Nucleus accumbens (tissue), 56 donors: Measurements from ENCODE around the gene STIM1.
A peak's percentile ranks its signal among the peaks of the same experiment; 100 is the strongest.
"Not testable (repeated sequence)": the region's sequence is repeated elsewhere in the genome, so short reads cannot be mapped to it uniquely, and the experiment has no call there.

Source experiments
- DNase-seq, 56 donors: peaks; one replicate each; lab custom pipeline; 2025; lab: John Stamatoyannopoulos, UW

Gene STIM1

DNA sequence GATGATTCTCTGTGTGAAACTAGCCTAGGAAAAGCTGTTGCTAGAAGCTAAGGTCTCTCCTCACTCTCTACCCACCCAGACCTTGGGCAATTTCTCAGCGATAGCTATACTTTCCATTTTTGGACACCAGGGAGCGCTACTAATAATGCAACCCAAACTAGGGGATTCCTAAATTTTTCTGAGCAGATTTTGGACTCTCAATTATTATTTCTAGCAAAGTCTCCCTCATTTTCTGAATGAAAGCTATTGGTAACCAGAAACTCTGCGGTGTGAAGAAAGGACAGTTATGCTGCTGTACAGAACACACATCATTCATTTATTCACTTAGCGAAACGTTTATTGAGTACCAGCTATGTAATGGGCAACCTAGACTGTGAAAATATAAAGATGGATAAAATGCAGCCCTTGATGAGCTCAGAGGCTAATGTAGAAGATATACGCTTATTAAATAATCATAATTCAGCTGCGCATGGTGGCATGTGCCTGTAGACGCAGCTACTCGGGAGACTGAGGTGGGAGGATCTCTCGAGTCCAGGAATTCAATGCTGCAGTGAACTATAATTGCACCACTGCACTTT lies 6.1 kb upstream of the STIM1 start:
- peak in 2 of 56 donors; percentile 28 to 40 for DNase-seq

DNA sequence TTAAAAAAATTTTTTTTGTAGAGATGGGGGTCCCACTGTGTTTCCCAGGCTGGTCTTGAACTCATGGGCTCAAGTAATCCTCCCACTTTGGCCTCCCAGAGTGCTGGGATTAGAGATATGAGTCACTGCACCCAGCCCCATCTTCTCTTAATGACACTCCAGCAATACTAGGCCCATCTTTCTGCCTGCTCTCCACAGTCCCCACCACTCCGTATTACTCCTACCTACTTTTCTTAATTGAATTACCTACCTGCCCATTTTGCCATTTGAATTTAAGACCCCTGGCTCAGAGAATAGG lies 2.0 kb upstream of the STIM1 start:
- DNase-seq = no peak

- peak in 12 of 56 donors; percentile 32 to 69 (median 46) for DNase-seq
These were observed 1.4 kb upstream of the STIM1 start for GRCh38 chr11:3853899-3854659.

DNA sequence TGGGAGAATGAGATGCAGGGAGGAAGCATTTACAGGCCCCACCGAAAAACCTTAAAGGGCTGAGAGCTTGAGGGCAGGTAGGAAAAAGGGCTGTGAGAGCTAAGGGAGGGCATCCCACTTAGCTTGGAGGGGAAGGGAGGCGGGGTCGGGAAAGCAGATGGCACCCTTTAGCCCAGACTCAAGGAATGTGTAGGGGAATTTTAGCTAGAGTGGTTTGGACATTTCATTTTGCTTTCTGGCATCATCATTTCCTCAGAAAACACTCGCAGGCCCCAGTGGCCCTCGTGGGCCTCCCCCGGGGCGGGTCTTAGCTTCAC lies 846 bp upstream of the STIM1 start:
- peak in 2 of 56 donors; percentile 66 to 67 for DNase-seq

GRCh38 chr11:3855808-3856491 lies 486 bp downstream of the STIM1 start:
- DNase-seq = peak in 11 of 56 donors; percentile 17 to 63 (median 45)

DNA sequence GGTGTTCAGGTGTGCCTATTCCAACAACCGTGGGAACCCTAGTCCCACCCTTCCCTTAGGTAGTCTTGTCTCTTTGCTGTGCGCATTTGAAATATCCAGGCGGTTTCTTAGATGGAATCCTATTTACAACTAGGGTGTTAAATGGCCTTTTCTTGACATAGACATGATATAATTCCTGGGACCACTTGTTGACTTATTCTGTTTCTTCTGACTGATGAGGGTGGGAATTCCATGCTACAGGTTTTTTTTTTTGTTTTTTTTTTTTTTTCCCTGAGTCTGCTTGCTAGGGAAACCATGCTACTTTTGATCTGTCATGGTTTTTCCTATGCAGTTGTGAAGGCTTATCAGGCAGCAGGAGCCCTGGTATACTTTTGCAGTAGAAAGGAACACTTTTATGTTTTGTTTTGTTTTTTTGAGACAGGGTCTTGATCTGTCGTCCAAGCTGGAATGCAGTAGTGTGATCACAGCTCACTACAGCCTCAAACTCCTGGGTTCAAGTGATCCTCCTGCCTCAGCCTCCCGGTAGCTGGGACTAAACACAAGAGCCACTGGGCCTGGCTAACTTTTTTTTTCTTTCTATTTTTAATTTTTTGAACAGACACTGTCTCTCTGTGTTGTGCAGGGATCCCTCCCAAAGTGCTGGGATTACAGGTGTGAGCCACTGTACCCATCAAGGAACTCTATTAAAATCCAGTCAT lies 1.5 kb downstream of the STIM1 start:
- DNase-seq = no peak

GRCh38 chr11:3857628-3858027 lies 2.2 kb downstream of the STIM1 start:
- no peak for DNase-seq

DNA sequence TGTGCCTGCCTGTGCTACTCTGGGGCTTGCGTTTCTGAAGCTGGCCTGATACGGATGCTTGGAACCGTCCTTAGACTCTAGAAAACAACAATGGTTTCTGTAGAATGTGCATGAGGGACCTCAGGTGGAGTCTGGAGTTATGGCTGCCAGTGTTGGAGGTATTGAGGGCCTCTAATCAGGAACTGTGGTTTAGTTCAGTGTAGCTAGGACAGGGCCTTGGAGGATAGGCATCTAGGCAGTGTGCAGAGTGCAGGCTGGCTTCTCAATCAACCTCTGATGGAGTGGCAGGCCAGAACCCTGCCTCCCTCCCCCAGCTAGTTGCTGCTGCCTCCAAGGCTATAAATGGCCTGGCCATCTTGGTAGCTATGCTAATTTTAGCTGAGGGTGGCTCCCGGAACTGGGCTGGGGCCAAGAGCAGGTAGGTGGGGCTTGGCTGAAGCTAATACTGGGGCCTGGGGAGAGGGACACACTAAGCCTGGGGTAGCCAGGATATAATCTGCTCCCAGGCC lies 4.0 kb downstream of the STIM1 start:
- no peak for DNase-seq

DNA sequence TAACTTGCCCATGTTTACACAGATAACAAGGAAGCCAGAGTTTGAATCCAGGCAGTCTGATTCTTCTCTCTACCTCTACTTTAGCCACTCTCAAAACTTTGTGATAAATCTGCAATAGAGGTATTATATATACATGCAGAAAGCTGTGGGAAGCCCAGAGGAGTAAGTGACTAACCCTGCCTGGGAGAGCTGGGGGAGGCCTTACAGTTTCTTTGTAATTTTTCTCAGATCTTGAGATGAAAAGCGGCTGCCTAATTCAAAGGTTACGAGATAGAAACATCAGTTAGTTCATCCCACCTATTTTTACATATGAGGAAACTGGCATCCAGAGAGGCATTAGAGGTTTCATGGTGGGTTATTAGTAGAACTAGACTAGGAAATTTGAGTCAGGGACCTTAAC lies 4.9 kb downstream of the STIM1 start:
- peak in 4 of 56 donors; percentile 15 to 34 (median 22) for DNase-seq

DNA sequence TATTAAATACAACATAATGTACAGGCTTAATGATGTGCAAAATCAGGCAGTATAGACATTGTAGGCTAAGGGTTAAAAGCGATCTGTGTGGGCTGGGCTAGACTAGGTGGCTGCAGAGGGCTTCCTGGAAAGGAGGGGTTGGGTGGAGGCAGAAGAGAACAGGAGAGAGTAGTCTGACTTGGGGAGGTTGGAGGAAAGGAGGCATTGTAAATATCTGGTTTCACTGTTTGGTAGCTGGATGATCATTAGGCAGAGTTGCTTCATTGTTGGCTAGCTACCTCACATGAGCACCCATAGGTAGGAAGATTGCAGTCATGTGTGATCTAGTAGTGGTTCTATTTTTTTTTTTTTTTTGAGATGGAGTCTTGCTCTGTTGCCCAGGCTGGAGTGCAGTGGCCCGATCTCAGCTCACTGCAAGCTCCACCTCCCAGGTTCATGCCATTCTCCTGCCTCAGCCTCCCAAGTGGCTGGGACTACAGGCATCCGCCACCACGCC lies 5.5 kb downstream of the STIM1 start:
- not testable (repeated sequence) for DNase-seq

DNA sequence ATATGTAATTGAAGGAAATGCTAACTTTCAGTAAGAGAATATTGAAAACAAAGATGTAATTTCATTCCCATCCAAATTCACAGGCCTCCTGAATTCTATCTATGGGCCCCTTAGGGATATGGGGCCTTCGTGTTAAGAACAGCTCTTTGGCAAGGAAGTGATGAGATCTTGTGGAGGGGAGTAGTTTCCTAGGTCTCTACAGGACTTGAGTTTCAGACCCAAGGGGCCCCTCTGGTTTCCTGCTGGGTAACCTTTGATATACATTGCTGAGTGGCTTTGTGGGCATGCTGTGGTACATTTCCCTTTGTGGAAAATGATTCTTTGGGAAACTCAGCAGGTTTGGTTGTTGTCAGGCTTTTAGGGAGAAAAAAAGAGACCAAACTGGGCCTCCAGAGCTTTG lies 6.2 kb downstream of the STIM1 start:
- DNase-seq = no peak

GRCh38 chr11:3865388-3866193 lies 10.1 kb downstream of the STIM1 start:
- no peak for DNase-seq

- no peak for DNase-seq
These were observed 10.7 kb downstream of the STIM1 start for GRCh38 chr11:3866206-3866605.

DNA sequence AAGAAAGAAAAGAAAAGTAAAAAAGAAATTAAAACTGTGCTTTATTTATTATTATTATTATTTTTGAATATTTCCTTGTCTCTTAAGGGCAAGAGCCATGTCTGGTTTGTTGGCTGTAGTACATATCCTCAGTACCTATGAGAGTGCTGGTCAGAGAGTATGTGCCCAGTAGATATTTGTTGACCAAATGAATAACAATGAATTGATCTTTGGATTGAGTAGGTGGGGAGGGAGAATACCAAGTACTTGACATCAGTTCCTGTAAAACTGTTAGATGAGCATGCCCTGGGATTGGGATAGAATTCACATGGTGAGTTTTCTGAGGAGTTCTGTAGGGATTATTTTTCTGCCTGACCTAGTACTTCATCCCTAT lies 11.4 kb downstream of the STIM1 start:
- DNase-seq = no peak

- DNase-seq = no peak
These were observed 12.0 kb downstream of the STIM1 start for GRCh38 chr11:3867209-3868091.

- no peak for DNase-seq
These were observed 18.4 kb downstream of the STIM1 start for GRCh38 chr11:3873712-3874349.

GRCh38 chr11:3876613-3877012 lies 21.1 kb downstream of the STIM1 start:
- DNase-seq = no peak

- no peak for DNase-seq
These were observed 22.1 kb downstream of the STIM1 start for GRCh38 chr11:3877364-3878257.
